ENCODE data around the gene OR5D18. TPM values are rescaled to one million over a fixed set of nuclear protein-coding genes. Genes with fewer than 3 reads are reported as not detected.

Gene OR5D18
- total and polyA plus RNA-seq, 2 experiments from 2014 or later, result not detected

DNA sequence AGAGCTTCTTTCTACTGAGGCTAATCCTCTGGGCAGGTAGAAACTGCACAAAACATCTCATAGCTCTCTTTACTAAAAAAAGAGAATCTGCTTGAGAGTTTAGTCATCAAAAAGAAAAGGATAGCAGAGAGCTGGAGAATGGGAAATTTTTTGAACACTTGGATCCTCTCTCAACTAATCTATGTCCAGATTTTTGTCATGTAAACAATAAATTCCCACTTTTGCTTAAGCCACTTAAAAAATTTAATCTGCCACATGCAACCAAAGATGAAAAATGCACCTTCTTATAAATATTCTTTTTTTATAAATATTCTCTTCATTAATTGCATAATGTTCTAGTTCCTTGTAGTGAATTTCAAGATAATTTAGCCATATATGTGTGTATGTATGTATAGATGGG is 29.6 kb downstream of the OR5D18 start:
- peaks cover 14% of the 10 kb centered on the region; the same call in 1 of the 3 replicates for H3K36me3 Mint-ChIP-seq (ENCODE audit: low read depth)
- Histone ChIP-seq H3K27ac (ENCODE audit: low read depth) (no peak overlapping the region), H3K36me3 (ENCODE audit: insufficient read depth) (no peaks in the 10 kb centered on the region), H2AFZ (no peak overlapping the region), H3K9me2 (ENCODE audit: insufficient read depth) (no peaks in the 10 kb centered on the region), H4K20me1 (replicated peaks; ENCODE audit: insufficient read depth) (no peaks in the 10 kb centered on the region), H3K4me2 (no peak overlapping the region), H3F3A (replicated peaks; ENCODE audit: low read depth) (no peaks in the 10 kb centered on the region), H3K4me3 (no peak overlapping the region), H3K4me1 (ENCODE audit: insufficient read depth) (no peaks in the 10 kb centered on the region), H3K79me2 (replicated peaks; ENCODE audit: insufficient read depth) (no peaks in the 10 kb centered on the region), H3K27me3 (ENCODE audit: insufficient read depth) (no peaks in the 10 kb centered on the region)
- H3K9me3 Mint-ChIP-seq, result peaks cover 88% of the 10 kb centered on the region
- TF ChIP-seq ZNF114 (CRISPR knock-in tag; IDR thresholded peaks at IDR 0.05) (no peak), ZNF331 (CRISPR knock-in tag; IDR thresholded peaks at IDR 0.05; ENCODE audit: low read depth) (no peak), CREB1 (CRISPR knock-in tag; IDR thresholded peaks at IDR 0.05; ENCODE audit: low read depth) (no peak), NANOG (IDR thresholded peaks at IDR 0.05; ENCODE audit: borderline replicate concordance) (no peak), EZH2phosphoT487 (IDR thresholded peaks at IDR 0.05; ENCODE audit: unreplicated experiment) (no peak), STAT1 (IDR thresholded peaks at IDR 0.05; ENCODE audit: unreplicated experiment) (no peak), POLR2AphosphoS5 (IDR thresholded peaks at IDR 0.05; ENCODE audit: low read depth) (no peak), JUNB (IDR thresholded peaks at IDR 0.05; ENCODE audit: unreplicated experiment) (no peak), EZH2 (IDR thresholded peaks at IDR 0.05; ENCODE audit: low read depth, unreplicated experiment) (no peak)
- TF ChIP-seq, protein P1, sequence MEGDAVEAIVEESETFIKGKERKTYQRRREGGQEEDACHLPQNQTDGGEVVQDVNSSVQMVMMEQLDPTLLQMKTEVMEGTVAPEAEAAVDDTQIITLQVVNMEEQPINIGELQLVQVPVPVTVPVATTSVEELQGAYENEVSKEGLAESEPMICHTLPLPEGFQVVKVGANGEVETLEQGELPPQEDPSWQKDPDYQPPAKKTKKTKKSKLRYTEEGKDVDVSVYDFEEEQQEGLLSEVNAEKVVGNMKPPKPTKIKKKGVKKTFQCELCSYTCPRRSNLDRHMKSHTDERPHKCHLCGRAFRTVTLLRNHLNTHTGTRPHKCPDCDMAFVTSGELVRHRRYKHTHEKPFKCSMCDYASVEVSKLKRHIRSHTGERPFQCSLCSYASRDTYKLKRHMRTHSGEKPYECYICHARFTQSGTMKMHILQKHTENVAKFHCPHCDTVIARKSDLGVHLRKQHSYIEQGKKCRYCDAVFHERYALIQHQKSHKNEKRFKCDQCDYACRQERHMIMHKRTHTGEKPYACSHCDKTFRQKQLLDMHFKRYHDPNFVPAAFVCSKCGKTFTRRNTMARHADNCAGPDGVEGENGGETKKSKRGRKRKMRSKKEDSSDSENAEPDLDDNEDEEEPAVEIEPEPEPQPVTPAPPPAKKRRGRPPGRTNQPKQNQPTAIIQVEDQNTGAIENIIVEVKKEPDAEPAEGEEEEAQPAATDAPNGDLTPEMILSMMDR (conservative IDR thresholded peaks at IDR 0.05; ENCODE audit: low read depth in 2 of 2), result no peak
- TF ChIP-seq, protein P2, sequence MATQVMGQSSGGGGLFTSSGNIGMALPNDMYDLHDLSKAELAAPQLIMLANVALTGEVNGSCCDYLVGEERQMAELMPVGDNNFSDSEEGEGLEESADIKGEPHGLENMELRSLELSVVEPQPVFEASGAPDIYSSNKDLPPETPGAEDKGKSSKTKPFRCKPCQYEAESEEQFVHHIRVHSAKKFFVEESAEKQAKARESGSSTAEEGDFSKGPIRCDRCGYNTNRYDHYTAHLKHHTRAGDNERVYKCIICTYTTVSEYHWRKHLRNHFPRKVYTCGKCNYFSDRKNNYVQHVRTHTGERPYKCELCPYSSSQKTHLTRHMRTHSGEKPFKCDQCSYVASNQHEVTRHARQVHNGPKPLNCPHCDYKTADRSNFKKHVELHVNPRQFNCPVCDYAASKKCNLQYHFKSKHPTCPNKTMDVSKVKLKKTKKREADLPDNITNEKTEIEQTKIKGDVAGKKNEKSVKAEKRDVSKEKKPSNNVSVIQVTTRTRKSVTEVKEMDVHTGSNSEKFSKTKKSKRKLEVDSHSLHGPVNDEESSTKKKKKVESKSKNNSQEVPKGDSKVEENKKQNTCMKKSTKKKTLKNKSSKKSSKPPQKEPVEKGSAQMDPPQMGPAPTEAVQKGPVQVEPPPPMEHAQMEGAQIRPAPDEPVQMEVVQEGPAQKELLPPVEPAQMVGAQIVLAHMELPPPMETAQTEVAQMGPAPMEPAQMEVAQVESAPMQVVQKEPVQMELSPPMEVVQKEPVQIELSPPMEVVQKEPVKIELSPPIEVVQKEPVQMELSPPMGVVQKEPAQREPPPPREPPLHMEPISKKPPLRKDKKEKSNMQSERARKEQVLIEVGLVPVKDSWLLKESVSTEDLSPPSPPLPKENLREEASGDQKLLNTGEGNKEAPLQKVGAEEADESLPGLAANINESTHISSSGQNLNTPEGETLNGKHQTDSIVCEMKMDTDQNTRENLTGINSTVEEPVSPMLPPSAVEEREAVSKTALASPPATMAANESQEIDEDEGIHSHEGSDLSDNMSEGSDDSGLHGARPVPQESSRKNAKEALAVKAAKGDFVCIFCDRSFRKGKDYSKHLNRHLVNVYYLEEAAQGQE (IDR thresholded peaks at IDR 0.05; ENCODE audit: unreplicated experiment), result no peak
- TF ChIP-seq, protein P3, sequence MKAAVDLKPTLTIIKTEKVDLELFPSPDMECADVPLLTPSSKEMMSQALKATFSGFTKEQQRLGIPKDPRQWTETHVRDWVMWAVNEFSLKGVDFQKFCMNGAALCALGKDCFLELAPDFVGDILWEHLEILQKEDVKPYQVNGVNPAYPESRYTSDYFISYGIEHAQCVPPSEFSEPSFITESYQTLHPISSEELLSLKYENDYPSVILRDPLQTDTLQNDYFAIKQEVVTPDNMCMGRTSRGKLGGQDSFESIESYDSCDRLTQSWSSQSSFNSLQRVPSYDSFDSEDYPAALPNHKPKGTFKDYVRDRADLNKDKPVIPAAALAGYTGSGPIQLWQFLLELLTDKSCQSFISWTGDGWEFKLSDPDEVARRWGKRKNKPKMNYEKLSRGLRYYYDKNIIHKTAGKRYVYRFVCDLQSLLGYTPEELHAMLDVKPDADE (IDR thresholded peaks at IDR 0.05), result no peak
- TF ChIP-seq, protein P4, sequence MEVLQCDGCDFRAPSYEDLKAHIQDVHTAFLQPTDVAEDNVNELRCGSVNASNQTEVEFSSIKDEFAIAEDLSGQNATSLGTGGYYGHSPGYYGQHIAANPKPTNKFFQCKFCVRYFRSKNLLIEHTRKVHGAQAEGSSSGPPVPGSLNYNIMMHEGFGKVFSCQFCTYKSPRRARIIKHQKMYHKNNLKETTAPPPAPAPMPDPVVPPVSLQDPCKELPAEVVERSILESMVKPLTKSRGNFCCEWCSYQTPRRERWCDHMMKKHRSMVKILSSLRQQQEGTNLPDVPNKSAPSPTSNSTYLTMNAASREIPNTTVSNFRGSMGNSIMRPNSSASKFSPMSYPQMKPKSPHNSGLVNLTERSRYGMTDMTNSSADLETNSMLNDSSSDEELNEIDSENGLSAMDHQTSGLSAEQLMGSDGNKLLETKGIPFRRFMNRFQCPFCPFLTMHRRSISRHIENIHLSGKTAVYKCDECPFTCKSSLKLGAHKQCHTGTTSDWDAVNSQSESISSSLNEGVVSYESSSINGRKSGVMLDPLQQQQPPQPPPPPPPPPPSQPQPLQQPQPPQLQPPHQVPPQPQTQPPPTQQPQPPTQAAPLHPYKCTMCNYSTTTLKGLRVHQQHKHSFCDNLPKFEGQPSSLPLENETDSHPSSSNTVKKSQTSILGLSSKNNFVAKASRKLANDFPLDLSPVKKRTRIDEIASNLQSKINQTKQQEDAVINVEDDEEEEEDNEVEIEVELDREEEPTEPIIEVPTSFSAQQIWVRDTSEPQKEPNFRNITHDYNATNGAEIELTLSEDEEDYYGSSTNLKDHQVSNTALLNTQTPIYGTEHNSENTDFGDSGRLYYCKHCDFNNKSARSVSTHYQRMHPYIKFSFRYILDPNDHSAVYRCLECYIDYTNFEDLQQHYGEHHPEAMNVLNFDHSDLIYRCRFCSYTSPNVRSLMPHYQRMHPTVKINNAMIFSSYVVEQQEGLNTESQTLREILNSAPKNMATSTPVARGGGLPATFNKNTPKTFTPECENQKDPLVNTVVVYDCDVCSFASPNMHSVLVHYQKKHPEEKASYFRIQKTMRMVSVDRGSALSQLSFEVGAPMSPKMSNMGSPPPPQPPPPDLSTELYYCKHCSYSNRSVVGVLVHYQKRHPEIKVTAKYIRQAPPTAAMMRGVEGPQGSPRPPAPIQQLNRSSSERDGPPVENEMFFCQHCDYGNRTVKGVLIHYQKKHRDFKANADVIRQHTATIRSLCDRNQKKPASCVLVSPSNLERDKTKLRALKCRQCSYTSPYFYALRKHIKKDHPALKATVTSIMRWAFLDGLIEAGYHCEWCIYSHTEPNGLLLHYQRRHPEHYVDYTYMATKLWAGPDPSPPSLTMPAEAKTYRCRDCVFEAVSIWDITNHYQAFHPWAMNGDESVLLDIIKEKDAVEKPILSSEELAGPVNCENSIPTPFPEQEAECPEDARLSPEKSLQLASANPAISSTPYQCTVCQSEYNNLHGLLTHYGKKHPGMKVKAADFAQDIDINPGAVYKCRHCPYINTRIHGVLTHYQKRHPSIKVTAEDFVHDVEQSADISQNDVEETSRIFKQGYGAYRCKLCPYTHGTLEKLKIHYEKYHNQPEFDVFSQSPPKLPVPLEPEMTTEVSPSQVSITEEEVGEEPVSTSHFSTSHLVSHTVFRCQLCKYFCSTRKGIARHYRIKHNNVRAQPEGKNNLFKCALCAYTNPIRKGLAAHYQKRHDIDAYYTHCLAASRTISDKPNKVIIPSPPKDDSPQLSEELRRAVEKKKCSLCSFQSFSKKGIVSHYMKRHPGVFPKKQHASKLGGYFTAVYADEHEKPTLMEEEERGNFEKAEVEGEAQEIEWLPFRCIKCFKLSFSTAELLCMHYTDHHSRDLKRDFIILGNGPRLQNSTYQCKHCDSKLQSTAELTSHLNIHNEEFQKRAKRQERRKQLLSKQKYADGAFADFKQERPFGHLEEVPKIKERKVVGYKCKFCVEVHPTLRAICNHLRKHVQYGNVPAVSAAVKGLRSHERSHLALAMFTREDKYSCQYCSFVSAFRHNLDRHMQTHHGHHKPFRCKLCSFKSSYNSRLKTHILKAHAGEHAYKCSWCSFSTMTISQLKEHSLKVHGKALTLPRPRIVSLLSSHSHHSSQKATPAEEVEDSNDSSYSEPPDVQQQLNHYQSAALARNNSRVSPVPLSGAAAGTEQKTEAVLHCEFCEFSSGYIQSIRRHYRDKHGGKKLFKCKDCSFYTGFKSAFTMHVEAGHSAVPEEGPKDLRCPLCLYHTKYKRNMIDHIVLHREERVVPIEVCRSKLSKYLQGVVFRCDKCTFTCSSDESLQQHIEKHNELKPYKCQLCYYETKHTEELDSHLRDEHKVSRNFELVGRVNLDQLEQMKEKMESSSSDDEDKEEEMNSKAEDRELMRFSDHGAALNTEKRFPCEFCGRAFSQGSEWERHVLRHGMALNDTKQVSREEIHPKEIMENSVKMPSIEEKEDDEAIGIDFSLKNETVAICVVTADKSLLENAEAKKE (CRISPR knock-in tag; IDR thresholded peaks at IDR 0.05), result no peak
- no peaks in the 10 kb centered on the region for H3K27me3 Mint-ChIP-seq (ENCODE audit: insufficient read depth, low read depth, poor library complexity)
- ATAC-seq (no peak), DNase-seq (ENCODE audit: low spot score) (no peak)
- no peak overlapping the region for H3K27ac Mint-ChIP-seq
- no peak overlapping the region for H3K4me3 Mint-ChIP-seq
- no peaks in the 10 kb centered on the region for H3K4me1 Mint-ChIP-seq

Measured in GM23338 (cell line).